ENCODE results near the gene CNTNAP3. TPM values are rescaled to one million over a fixed set of nuclear protein-coding genes. Genes with fewer than 3 reads are reported as not detected.
"Not testable (repeated sequence)": the region's sequence is repeated elsewhere in the genome, so short reads cannot be mapped to it uniquely, and the experiment has no call there.

The CNTNAP3 gene
- 0.81 TPM for polyA plus RNA-seq (2013, experiment 1 of 2; ENCODE audit: insufficient read length)
- 0.67 TPM for polyA plus RNA-seq (2013, experiment 2 of 2; ENCODE audit: insufficient read length)

DNA sequence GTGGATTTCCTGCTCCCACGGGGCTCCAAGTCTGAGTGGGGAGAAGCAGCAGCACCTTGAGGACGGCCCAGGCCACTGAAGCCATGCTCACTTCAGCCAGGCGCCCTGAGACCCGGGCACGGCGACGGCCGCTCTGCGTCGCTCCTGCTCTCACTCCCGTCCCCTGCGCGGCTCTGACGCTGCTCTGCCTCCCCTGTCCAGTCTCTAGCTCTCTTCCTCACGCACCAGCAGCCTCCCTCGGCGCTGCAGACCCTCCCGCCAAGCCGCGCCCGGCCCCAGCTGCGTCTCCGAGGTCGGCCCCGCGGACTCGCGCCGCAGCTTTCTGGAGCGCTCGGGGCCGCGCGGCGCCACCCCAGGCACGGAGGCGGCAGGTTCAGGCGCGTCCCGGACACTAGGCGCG is at the start of gene CNTNAP3:
TSS of gene CNTNAP3 (minus strand) at position 188 of the 400 bp plus-strand sequence. CDS start at position 85, 103 bp downstream.
- not testable (repeated sequence) for DNase-seq

DNA sequence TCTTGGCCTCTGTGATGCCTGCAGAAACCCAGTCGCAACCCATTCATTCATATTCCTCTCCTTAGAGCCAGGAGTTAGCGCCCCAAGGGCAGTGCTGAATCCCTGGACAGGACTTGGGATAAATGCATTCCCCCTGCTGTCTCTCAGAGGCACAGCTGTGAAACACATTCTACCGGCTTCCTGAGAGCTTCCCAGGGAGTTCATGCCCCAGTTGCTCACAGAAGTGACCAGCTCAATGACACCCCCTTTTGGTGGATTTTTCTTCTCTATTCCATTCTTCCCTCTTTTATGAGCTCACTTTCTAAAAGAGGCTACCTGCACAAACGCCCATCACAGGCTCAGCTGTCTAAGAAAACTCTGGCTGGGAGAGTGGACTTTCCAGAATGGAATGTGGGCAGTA is 8.0 kb downstream of the CNTNAP3 start:
- DNase-seq: not testable (repeated sequence)

DNA sequence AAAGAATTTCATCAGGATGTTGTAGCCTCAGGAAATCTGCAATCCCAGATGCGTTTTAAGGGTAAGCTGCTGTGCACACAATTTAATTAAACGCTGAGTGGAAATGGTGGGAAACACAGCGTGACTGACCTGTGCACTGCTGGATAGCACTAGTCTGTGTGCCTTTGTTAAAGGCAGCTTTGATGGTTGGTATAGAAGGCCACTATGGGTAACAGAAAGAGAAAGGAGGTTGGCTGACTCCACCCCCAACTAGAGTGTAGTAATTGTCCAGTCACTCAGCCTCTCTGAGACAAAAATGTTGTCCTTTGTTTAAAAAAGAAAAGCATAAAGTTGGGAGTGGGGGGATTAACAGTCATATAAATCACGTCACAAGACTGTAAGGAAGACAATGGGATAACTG is 45.5 kb downstream of the CNTNAP3 start:
- DNase-seq: not testable (repeated sequence)

DNA sequence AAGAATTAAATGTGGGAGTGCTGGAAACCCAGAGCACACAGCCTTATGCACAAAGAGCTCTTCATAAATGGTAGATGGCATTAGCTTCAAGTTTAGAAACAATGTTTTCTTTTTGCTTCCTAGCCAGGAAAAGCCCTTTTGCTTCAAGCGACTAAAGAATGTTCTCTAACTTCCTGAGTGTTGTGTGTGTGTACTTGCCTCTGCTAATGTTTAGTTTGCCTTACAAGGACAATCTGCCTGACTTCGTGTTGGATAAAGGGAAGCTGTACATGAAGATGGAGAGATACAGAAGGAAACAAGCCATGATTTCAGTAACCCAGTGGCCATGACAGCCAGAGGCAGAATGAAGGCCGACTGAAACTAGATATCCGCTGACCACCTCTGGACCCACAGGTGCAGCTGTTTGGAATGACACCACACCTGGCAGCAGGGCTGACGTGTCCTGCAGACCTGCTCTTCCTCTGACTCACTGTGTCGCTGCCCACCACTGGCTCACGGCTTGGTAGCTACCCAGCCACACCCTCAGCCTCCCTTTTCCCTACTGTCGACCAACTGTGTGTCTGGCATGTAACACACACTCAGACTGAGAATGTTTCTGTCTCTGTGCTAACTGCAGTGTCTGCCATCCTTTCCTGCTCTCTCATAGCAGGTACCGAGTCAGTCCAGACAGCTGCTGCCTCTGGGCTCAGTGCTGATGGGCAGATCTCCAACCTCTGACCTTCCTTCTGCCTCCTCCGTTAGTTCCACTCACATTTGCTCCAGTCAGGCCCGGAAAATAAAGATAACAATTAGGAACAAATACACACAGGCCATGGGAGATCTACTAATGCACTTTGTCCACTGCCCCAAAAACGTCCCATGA is 55.6 kb downstream of the CNTNAP3 start:
- DNase-seq: not testable (repeated sequence)

DNA sequence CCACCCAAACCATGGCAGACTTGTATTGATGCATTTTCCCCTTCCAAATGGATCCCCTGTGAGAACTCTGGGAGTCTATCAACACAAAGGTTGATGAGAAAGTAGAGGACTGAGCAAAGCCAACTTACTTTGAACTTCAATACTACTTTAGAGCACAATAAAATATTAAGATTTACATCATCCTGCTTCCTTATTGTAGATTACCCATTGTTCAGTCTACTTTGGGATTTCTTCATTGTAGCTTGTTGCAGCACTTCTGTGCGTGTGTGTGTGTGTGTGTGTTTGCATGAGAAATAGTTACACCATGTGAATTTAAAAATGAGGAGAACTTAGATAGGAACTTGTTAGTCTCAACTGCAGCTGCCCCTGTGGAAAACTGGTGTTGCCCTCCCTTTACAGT is 72.0 kb downstream of the CNTNAP3 start:
- DNase-seq: not testable (repeated sequence)

DNA sequence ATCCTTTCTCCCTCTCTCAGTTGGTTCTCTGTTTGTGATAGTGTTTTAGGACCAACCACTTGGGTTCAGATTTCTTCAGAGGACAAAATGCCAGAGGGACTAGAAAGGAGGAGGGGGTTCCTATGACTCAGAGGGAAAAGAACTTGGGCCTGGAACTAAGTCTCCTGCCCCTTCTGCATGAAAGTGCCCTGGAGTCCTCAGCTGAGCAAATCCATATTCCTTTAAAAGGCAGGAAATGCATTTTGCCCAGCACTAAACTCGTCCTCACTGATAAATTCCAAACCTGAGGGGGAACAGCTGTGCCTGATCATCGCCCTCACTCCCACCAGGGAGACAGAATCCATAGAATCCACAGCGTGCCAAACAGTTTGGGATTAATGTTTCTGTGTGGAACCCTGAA is 78.2 kb downstream of the CNTNAP3 start:
- not testable (repeated sequence) for DNase-seq

DNA sequence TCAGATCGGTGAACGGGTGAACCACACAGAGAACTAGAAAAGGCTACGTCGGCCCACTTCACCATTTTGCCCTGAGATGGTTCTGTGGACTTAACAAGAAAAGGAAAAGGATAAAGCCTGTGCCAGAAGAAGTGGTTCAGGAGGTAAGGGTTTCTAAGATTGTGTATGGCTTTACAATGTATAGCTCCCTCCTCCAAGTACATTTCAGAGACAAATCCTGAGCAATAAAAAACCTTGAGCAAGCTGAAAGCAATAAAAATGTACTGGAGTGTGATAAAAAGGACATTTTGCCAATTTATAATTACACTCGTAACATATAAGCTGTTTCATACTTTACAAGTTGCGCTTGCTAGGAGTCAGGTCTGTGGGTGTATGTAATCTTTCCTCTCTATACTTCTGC is 81.3 kb downstream of the CNTNAP3 start:
- not testable (repeated sequence) for DNase-seq

DNA sequence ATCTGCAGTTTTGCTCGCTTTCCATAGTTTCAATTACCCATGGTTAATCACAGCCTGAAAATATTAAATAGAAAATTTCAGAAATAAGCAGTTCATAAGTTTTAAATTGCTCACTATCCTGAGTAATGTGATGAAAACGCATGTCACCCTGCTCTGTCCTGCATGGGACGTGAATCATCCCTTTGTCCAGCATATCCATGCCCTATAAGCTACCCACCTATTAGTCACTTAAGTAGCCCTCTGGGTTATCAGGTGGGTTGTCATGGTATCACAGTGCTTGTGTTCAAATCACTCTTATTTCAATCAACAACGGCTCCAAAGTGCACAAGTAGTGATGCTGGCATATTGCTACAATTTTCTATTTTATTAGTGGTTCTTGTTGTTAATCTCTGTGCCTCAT is 82.1 kb downstream of the CNTNAP3 start:
- not testable (repeated sequence) for DNase-seq

DNA sequence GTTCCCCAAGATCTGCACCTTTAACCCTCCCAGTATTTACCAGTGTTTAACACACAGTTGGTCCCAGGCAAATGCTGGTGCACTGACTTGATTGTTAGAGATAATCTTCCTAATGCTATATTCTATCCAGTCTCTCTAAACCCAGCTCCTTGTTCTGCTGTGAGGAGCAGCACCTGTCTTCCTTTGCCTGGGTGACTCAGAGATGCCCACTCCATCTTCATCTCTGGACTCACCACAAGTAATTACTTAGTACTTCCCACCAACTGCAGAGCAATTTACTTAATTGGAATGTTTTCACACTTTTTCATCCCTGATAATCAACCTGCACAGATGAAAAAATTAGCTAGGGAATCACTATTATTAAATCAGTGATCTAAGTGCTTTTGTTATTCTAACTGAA is 87.6 kb downstream of the CNTNAP3 start:
- DNase-seq: not testable (repeated sequence)

DNA sequence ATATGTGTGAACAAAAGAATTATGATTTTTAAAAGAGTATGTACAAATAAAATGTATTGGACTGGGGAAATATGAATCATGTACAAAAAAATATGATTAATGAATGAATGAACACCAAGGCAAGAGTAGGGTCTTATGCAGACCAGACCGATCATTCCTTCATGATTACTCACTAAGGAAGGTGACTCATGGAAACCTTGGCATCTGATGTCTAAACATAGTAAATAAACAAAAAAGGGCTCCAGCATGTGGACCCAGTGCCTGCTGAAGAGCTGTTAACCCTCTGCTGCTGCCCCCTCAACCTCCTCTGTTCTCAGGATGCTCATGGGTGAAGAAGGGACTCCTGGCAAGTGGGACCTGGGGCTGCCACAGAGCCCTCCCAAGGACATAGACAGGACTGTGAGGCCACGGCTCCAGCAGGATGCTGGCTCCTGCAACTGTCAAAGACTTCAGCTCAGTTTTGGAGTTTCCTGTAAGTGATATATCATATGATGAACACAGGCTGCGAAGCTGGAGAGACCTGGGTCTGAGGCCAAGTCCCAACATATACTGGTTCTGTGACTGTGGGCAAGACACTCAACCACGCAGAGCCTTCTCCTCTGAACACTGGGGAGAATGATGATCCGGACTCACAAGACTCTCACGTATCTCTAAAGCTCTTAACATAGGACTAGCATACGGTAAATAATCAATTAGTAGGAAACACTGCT is 89.8 kb downstream of the CNTNAP3 start:
- not testable (repeated sequence) for DNase-seq

DNA sequence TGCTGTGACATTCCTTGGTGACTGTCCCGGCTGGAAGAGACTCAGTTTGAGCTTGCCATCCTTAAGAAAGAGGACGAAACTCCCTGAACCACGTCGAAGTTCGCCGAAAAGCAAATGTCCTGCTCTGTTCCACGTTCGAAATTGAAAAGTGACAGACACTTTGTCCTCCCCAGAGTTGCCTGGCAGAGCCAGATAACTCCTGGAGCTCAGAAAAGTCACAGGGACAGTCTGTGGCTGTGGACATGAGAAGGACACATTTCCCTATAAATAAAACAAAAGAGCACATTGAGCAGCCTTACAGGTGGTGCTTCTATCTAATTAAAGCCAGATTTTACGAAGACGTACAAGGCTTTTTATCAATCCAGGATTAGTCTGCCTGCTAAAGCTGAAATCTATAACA is 116.6 kb downstream of the CNTNAP3 start:
- not testable (repeated sequence) for DNase-seq

DNA sequence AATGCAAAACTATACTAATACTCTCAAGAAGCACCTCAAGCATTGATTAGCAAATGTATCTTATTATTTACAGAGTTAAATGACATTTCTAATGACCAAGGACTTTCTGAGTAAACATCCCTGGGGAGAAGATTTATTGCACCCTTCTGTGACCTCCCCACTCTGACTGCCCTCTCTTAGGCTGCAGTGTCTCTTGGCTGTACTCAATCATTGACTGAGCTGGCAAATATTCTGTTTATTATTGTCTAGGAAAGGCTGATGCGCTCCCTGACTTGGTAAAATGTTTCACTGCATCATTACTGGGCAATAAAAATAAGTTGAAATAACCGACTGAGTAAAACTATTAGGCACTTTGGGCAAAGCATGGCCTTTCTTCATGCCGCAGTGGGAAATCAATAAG is 130.3 kb downstream of the CNTNAP3 start:
- not testable (repeated sequence) for DNase-seq

DNA sequence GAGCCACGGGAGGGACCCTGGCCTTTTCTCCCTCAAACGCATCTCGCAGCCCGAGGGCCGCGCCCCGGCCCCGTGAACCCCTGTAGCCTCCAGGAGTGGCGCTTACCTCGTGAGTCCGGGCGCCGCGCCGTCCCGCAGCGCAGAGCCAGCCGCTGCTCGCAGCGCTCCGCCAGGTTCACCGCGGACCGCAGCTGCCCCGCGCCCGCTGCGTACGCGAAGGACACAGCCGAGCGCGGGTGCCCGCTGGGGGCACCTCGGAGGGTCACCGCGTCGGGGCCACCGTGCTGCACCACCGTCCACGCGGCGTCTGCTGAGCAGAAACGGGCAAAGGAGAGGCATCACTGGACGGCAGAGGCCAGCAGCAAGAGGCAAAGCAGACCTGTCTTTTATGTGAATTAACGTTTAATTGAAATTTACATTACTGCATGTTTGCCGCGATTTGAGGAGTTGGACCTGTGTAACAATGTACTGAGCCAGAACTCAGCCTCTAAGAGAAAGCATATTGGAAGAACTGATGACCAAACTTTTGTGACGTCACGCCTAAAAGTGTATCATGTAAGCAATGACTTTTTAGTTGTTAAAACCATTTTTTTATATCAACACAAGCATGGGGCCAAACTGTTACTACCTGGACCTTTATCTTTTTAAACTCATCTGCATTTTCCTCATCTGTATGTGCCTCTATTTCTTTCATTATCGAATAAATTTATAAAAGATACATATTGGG is 155.0 kb downstream of the CNTNAP3 start:
- not testable (repeated sequence) for DNase-seq

DNA sequence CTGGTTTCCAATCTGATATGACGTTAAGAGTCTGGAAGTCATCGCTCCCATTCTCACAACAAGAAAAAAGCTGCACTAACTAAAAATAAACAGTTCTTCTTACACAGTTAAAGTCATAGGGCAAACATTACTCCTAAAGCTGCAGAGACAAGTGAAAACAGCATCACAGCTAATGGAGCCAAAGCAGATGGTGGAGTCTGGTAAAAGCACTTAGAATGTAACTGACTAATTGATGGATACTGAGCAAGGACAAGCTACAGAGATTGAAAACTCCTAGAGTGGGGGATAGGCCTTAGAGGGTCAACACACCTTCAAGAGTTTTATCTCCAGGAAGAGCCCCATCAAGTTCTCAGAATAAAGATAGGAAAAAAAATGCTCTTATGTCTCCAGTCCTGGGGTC is 166.6 kb downstream of the CNTNAP3 start:
- not testable (repeated sequence) for DNase-seq

DNA sequence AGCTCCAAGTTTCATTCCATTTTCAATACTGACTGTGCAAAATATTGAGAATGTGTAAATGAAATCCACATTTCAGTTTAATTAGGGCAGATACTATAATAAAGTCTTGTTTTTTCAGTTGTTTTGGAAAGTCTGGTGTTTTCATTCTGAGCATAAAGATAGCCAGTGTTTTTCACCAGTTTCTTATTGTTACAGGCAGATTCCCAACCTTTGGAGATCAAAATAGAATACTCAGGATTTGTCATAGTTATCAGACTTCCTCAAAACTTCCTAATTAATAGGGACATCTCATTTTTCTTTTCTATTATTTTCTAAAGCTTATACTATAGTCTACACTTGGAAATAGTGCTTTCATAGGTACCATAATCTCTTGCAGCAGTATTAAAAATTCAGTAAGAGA is 176.2 kb downstream of the CNTNAP3 start:
- DNase-seq: not testable (repeated sequence)

DNA sequence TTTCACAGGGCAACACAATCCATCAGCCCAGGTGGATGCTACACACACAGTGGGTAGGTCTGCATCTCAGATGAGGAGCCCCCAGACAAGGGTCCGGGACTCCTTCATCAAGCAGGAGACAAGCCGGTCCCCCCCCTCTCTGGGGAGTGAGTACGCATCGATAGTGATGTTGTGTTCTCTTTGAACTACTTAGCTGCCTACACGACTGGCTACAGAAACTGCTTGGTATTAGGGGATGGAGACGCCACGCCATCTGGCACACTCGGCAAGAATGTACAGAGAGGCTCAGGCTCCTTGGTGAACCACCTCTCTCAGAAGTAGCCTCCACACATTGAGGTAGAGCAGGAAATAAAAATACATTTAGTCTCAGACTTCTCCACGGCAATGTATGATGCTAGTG is 179.8 kb downstream of the CNTNAP3 start:
- DNase-seq: no peak

DNA sequence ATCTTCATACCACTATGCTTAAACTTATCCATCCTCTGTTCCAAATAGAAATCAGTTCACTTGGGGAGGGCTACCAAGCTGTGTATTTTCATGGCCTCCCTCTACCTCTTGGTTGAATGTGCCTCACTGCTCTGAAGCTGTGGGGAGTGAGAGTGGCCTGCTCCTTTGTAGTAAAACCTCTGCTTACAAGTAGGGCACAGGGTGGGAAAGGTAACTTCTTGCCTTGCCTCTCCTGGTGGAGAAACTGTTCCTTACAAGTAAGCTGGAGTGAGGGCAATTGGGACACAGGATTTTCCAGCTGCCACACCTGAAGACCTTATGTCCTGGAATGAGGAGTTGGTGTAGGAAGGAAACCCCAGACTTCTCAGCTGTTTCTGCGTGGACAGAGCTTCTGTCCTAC is 190.8 kb downstream of the CNTNAP3 start:
- DNase-seq: not testable (repeated sequence)

DNA sequence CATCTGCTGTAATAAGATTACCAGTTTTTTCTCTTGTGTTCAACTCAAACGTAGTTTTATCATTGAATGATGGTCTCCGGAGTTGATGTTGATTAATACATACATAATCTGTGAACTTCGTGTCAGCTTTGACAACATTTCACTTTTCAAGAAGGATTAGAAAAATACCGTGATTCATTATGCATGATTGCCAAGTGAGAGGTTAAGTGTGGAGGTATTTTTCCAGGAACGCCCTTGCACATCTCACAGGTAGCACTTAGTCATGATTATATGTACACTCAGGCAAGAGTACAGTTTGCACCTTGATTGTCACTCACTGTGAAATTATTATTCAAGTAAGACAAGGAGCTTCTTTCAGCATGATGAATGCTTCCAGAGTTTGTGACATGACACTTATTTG is 202.7 kb downstream of the CNTNAP3 start:
- not testable (repeated sequence) for DNase-seq

DNA sequence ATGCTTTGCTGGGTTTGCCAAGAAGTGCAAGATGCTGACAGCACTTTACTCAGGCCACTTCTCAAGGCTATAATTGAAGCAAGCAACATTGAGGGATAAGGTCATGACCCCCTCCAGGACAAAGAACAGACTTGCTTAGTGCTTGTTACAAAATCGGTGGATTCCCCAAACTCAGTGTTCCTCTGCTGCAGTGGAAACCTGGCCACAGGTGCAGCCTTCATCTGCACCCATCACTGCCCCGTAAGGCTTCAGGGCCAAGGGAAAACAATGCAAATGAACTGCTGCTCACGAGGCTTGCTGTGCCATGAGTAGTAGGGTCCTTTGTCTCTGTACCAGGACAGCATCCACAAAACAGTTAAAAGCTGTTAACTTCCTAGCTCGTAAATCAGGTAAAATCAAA is 205.4 kb downstream of the CNTNAP3 start:
- not testable (repeated sequence) for DNase-seq

DNA sequence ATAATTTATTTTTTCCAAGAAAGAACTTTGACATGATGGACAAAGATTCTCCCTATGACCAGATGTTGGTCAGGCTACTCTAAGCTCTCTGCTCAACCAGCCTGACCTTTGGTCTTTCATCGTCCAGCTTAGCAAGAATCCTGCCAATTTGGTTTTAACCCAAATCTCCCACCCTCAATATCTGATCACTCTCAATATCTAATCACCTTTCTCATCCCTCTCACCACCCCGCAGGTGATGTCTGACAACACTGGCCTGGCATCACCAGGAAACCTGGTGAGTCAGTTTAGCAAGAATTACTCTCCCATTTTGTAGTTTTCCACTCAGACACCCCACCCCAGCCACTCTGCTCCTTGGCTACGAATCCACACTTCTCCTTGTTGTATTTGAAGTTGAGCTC is 207.9 kb downstream of the CNTNAP3 start:
- DNase-seq: not testable (repeated sequence)

DNA sequence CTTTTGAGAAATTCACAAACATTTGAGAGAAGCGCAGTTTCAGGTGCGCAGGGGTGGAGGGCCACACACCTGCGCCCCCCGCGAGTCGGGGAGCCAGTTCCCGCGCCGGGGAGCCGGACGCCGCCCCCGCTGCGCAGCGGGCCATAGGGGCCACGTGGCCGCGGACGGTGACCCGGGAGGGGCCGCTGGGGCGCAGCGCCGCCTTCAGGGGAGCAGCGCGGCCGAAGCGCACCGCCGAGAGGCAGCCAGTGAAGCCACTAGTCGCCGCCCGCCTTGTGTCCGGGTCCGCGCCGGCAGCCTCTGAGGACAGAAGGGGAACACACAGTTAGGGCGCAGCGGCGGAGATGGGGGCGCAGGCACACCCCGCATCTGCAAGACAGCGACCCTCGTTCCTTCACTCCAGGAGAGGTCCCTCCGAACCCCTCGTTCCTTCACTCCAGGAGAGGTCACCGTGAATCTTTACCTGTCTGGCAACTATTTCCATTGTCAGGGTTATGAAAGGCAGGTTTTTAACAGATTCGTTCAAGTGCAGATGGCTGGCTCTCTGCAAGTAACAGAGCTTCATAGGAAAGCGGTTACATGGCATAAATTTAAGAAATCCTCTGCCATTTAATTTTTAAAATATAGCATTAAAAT is 209.2 kb downstream of the CNTNAP3 start:
- not testable (repeated sequence) for DNase-seq

DNA sequence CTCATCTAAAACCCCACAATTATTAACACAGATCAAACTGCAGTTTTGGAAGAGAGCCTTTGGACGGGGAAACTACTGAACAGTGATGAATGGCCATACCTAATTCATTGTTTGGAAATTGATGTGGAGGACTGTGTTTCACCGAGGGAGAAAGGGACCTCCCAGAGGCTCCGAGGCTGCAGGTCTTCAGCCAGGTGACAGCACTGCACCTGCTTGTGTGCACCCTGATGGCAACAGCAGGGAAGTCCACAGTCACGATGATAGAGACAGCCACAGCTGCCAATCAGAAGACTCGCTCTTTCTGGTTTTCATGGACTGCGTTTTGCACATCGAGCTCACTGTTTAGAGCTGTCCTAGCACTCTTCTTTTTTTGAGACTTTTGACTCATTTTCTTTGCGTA is 214.4 kb downstream of the CNTNAP3 start:
- DNase-seq: not testable (repeated sequence)

All from fibroblast of skin of abdomen (primary cell).